GM12874 (cell line): ENCODE results near the gene FMNL2.

Experiments
- CTCF ChIP-seq: IDR thresholded peaks from 2 replicates; pipeline ENCODE4 v1.5.1; 2011; ENCODE audit warnings: low read depth, mild to moderate bottlenecking, control low read depth, low read length, moderate library complexity; ENCODE audit not compliant: insufficient read depth

The FMNL2 gene

GRCh38 chr2:152406836-152407161 is 71.8 kb downstream of the FMNL2 start:
- TF ChIP-seq CTCF: no peak

- no peak for TF ChIP-seq CTCF
These were observed 72.3 kb downstream of the FMNL2 start for GRCh38 chr2:152407204-152407721.

GRCh38 chr2:152407806-152408205 is 72.8 kb downstream of the FMNL2 start:
- no peak for TF ChIP-seq CTCF

- no peak for TF ChIP-seq CTCF
These were observed 73.3 kb downstream of the FMNL2 start for GRCh38 chr2:152408254-152408653.

GRCh38 chr2:152409386-152410164 is 74.6 kb downstream of the FMNL2 start:
- no peak for TF ChIP-seq CTCF

GRCh38 chr2:152410165-152410597 is 75.2 kb downstream of the FMNL2 start:
- TF ChIP-seq CTCF: no peak

- TF ChIP-seq CTCF: no peak
These were observed 76.2 kb downstream of the FMNL2 start for GRCh38 chr2:152411154-152411553.
